A549 (cell line): ENCODE measurements around the gene MED16. TPM values are rescaled to one million over a fixed set of nuclear protein-coding genes. Genes with fewer than 3 reads are reported as not detected.

Source experiments
- ATAC-seq, 2 experiments: fragments of 200-7000 bp in 1 of 2; fragments of >200 bp in 1 of 2; cut with Nextera tagmentation in 1 of 2; cut with Tn5 transposase in 1 of 2; 3 replicates each; pipeline versions ENCODE4 v1.8.0 to v1.9.1; 2018 to 2020; ENCODE audit warnings: mild to moderate bottlenecking in 1 of 2, moderate library complexity in 1 of 2
- CTCF ChIA-PET: fragments of 300-600 bp; sonication (Branson Sonifier 250); formaldehyde crosslinking; extraction: SDS; loops from one replicate; lab custom pipeline; 2021; ENCODE audit warnings: antibody characterized with exemption, inconsistent platforms; lab: Yijun Ruan, JAX
- POLR2A ChIA-PET: fragments of 350-600 bp; formaldehyde crosslinking; extraction: SDS; loops from one replicate; lab custom pipeline; 2021; ENCODE audit warnings: antibody characterized with exemption, inconsistent platforms; lab: Yijun Ruan, JAX
- DNase-seq, 2 experiments: peaks; one replicate each; pipeline versions ENCODE4 v3.0.0 to v3.0.0-alpha.2; 2011 to 2016; ENCODE audit warnings: low read depth in 1 of 2, low spot score in 1 of 2
- FAIRE-seq: peaks from 2 replicates; lab custom pipeline; 2011; peaks lifted over from hg19 to GRCh38; lab: Jason Lieb, UNC
- H3K27ac ChIP-seq, 2 experiments: fragments of >200 bp; sonication (Bioruptor Twin); formaldehyde crosslinking; 3 replicates each; pipeline ENCODE4 v1.5.1; 2016 to 2017
- H3K4me1 ChIP-seq: fragments of >200 bp; sonication (Bioruptor Twin); formaldehyde crosslinking; 3 replicates; pipeline ENCODE4 v1.6.1; 2016
- H3K4me2 ChIP-seq: fragments of >200 bp; sonication (Bioruptor Twin); formaldehyde crosslinking; 3 replicates; pipeline ENCODE4 v1.6.1; 2016
- H3K4me3 ChIP-seq: fragments of >200 bp; sonication (Bioruptor Twin); formaldehyde crosslinking; 3 replicates; pipeline ENCODE4 v1.5.1; 2016
- H3K9me3 ChIP-seq: fragments of >200 bp; sonication (Bioruptor Twin); formaldehyde crosslinking; 3 replicates; pipeline ENCODE4 v1.6.1; 2016
- CEBPB ChIP-seq, 2 experiments: fragments of >200 bp in 1 of 2; sonication (Bioruptor Twin) in 1 of 2; formaldehyde crosslinking in 1 of 2; IDR thresholded peaks; 2 replicates each; pipeline ENCODE4 v1.6.1; 2012 to 2016
- CHD4 ChIP-seq: fragments of 200-600 bp; sonication (generic); IDR thresholded peaks from 2 replicates; pipeline ENCODE4 v1.6.1; 2016; ENCODE audit warnings: antibody characterized with exemption, mild to moderate bottlenecking, borderline replicate concordance
- EHF ChIP-seq: fragments of 250-450 bp; sonication (Bioruptor Pico); IDR thresholded peaks from 2 replicates; pipeline ENCODE4 v1.5.0; 2020; ENCODE audit warnings: mild to moderate bottlenecking
- EHMT2 ChIP-seq: fragments of 200-600 bp; sonication (generic); IDR thresholded peaks from 2 replicates; pipeline ENCODE4 v1.6.1; 2016; ENCODE audit warnings: antibody characterized with exemption, low read depth, mild to moderate bottlenecking, moderate library complexity
- ESRRA ChIP-seq: fragments of 150-350 bp; IDR thresholded peaks from 2 replicates; pipeline ENCODE4 v1.6.1; 2014; ENCODE audit warnings: mild to moderate bottlenecking, low read length, borderline replicate concordance
- FOXS1 ChIP-seq: fragments of 250-450 bp; sonication (Bioruptor Pico); IDR thresholded peaks from 2 replicates; pipeline ENCODE4 v1.5.0; 2020; ENCODE audit warnings: mild to moderate bottlenecking, moderate library complexity
- HEYL ChIP-seq: fragments of 250-450 bp; sonication (Bioruptor Pico); IDR thresholded peaks from 2 replicates; pipeline ENCODE4 v1.8.0; 2021; ENCODE audit warnings: mild to moderate bottlenecking, moderate library complexity
- JUN ChIP-seq, 2 experiments: fragments of >200 bp; sonication (Bioruptor Twin); formaldehyde crosslinking; IDR thresholded peaks; 2 replicates in 1 of 2; 3 replicates in 1 of 2; pipeline ENCODE4 v1.6.1; 2016 to 2017
- MAFK ChIP-seq: fragments of 450-650 bp; IDR thresholded peaks from 2 replicates; pipeline ENCODE4 v1.6.1; 2014; ENCODE audit not compliant: partially characterized antibody
- NR3C1 ChIP-seq: fragments of >200 bp; sonication (Bioruptor Twin); formaldehyde crosslinking; IDR thresholded peaks from 3 replicates; pipeline ENCODE4 v1.6.1; 2017
- PHF8 ChIP-seq: fragments of 200-600 bp; sonication (generic); IDR thresholded peaks from 2 replicates; pipeline ENCODE4 v1.6.1; 2016; ENCODE audit warnings: low read depth, mild to moderate bottlenecking, antibody characterized with exemption, moderate library complexity, borderline replicate concordance
- RAD21 ChIP-seq, 2 experiments: fragments of >200 bp in 1 of 2; sonication (Bioruptor Twin) in 1 of 2; formaldehyde crosslinking in 1 of 2; IDR thresholded peaks in 1 of 2; conservative IDR thresholded peaks in 1 of 2; 2 replicates in 1 of 2; 3 replicates in 1 of 2; pipeline ENCODE4 v1.6.1; 2012 to 2018; ENCODE audit warnings: inconsistent platforms in 1 of 2
- RCOR1 ChIP-seq: fragments of 150-350 bp; IDR thresholded peaks from 2 replicates; pipeline ENCODE4 v1.6.1; 2014; ENCODE audit warnings: antibody characterized with exemption, low read length, low read depth
- RNF2 ChIP-seq: fragments of 200-600 bp; sonication (generic); IDR thresholded peaks from 2 replicates; pipeline ENCODE4 v1.6.1; 2016; ENCODE audit warnings: low read depth, mild to moderate bottlenecking, antibody characterized with exemption, moderate library complexity, borderline replicate concordance
- SMC3 ChIP-seq: fragments of >200 bp; sonication (Bioruptor Twin); formaldehyde crosslinking; IDR thresholded peaks from 3 replicates; pipeline ENCODE4 v1.6.1; 2018; ENCODE audit warnings: inconsistent platforms
- TFCP2L1 ChIP-seq: fragments of 250-450 bp; sonication (Bioruptor Pico); IDR thresholded peaks from 2 replicates; pipeline ENCODE4 v1.5.0; 2021; ENCODE audit warnings: mild to moderate bottlenecking
- TP53 ChIP-seq: fragments of 250-450 bp; sonication (Bioruptor Pico); IDR thresholded peaks from 2 replicates; pipeline ENCODE4 v1.5.0; 2021; ENCODE audit warnings: mild to moderate bottlenecking, moderate library complexity
- ZC3H11A ChIP-seq: fragments of 450-650 bp; IDR thresholded peaks from 2 replicates; pipeline ENCODE4 v1.6.1; 2014; ENCODE audit warnings: antibody characterized with exemption, mild to moderate bottlenecking
- ZFP36 ChIP-seq: fragments of 450-650 bp; IDR thresholded peaks from 2 replicates; pipeline ENCODE4 v1.6.1; 2014; ENCODE audit warnings: borderline replicate concordance; ENCODE audit not compliant: partially characterized antibody
- ZNF302 ChIP-seq: fragments of 250-450 bp; sonication (Bioruptor Pico); IDR thresholded peaks from 2 replicates; pipeline ENCODE4 v1.9.0; 2021; ENCODE audit warnings: inconsistent platforms, mild to moderate bottlenecking, moderate library complexity
- ZSCAN20 ChIP-seq: fragments of 250-450 bp; sonication (Bioruptor Pico); IDR thresholded peaks from 2 replicates; pipeline ENCODE4 v1.8.0; 2022; ENCODE audit warnings: mild to moderate bottlenecking, moderate library complexity
- WGBS: methylation state at CpG from one replicate; pipeline ENCODE4 v1.1.6; 2017; ENCODE audit errors: missing lambda C conversion rate; 5-methylcytosine and 5-hydroxymethylcytosine counted together
- polyA plus RNA-seq, 4 experiments: library from polyadenylated mRNA; depleted of rRNA in 3 of 4; stranded (reverse); fragments of >200 nt; fragmentation: RNase III in 1 of 4; extraction: RNeasy Plus Mini Kit Qiagen cat#74134 plus additional on column Dnase treatment in 1 of 4; gene quantifications; 2 replicates in 3 of 4; 3 replicates in 1 of 4; pipeline ENCODE4 v1.2.3, GENCODE V29; 2011 to 2017
- TF ChIP-seq, protein P1 (sequence below): fragments of 200-600 bp; sonication (generic); IDR thresholded peaks from 2 replicates; pipeline ENCODE4 v1.6.1; 2016; ENCODE audit warnings: antibody characterized with exemption, mild to moderate bottlenecking, moderate library complexity
- TF ChIP-seq, protein P2 (sequence below): IDR thresholded peaks from 2 replicates; pipeline ENCODE4 v1.6.1; 2012; ENCODE audit warnings: low read depth, borderline replicate concordance
- TF ChIP-seq, protein P3 (sequence below): fragments of 150-350 bp; IDR thresholded peaks from 2 replicates; pipeline ENCODE4 v1.6.1; 2014; ENCODE audit warnings: low read depth, mild to moderate bottlenecking, low read length
- TF ChIP-seq, protein P4 (sequence below): IDR thresholded peaks from 2 replicates; pipeline ENCODE4 v1.6.1; 2012

Gene MED16
- polyA plus RNA-seq, 2 of the 4 experiments (the other 2 are of a cell fraction) = 8.0 to 12.7 TPM

DNA sequence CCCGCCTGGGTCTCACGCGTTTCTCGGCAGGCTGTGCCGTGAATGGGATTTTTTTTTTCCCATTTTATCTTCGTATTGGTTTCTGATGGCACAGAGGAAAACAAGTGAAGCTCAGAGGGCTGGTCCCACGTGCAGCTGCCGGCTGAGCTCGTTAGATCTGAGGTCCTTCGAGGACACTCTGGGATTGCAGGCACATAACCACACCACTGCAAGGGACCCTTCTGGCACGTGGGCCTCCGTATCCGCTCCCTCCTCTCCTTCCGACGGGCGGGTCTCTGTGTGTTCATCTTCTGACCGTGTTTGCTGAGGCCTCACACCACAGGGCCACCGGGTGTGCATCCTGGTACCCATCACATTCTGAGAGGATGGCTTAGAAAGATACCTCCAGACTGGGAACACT lies 16.9 kb downstream of the MED16 start:
- Histone ChIP-seq H3K4me3 (no peak overlapping the region), H3K9me3 (no peaks in the 10 kb centered on the region), H3K4me1 (peaks cover 20% of the 10 kb centered on the region), H3K4me2 (no peak overlapping the region), H3K27ac (no peak overlapping the region)
- TF ChIP-seq SMC3 = no peak
- no peak for TF ChIP-seq HEYL (CRISPR knock-in tag)
- TF ChIP-seq RAD21 (conservative IDR thresholded peaks at IDR 0.05 in 1 of 2, IDR thresholded peaks at IDR 0.05 in 1 of 2) = no peak
- TF ChIP-seq RCOR1 = no peak
- no peak for TF ChIP-seq ZFP36
- TF ChIP-seq NR3C1 = no peak
- TF ChIP-seq ESRRA = no peak
- TF ChIP-seq, protein P1, sequence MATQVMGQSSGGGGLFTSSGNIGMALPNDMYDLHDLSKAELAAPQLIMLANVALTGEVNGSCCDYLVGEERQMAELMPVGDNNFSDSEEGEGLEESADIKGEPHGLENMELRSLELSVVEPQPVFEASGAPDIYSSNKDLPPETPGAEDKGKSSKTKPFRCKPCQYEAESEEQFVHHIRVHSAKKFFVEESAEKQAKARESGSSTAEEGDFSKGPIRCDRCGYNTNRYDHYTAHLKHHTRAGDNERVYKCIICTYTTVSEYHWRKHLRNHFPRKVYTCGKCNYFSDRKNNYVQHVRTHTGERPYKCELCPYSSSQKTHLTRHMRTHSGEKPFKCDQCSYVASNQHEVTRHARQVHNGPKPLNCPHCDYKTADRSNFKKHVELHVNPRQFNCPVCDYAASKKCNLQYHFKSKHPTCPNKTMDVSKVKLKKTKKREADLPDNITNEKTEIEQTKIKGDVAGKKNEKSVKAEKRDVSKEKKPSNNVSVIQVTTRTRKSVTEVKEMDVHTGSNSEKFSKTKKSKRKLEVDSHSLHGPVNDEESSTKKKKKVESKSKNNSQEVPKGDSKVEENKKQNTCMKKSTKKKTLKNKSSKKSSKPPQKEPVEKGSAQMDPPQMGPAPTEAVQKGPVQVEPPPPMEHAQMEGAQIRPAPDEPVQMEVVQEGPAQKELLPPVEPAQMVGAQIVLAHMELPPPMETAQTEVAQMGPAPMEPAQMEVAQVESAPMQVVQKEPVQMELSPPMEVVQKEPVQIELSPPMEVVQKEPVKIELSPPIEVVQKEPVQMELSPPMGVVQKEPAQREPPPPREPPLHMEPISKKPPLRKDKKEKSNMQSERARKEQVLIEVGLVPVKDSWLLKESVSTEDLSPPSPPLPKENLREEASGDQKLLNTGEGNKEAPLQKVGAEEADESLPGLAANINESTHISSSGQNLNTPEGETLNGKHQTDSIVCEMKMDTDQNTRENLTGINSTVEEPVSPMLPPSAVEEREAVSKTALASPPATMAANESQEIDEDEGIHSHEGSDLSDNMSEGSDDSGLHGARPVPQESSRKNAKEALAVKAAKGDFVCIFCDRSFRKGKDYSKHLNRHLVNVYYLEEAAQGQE = no peak
- TF ChIP-seq, protein P2, sequence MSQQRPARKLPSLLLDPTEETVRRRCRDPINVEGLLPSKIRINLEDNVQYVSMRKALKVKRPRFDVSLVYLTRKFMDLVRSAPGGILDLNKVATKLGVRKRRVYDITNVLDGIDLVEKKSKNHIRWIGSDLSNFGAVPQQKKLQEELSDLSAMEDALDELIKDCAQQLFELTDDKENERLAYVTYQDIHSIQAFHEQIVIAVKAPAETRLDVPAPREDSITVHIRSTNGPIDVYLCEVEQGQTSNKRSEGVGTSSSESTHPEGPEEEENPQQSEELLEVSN = no peak
- no peak for TF ChIP-seq MAFK
- no peak for TF ChIP-seq JUN (IDR thresholded peaks at IDR 0.05)
- no peak for ATAC-seq
- DNase-seq = no peak
- no peak for FAIRE-seq
- WGBS = 69% methylated on average over 14 of the region's 18 CpGs
- ChIA-PET POLR2A (no interaction called here), CTCF (interaction anchor here (1.6 kb wide), 1 partner anchor 20 kb away, joined by 3 read pairs; no protein-coding TSS in a partner anchor)

DNA sequence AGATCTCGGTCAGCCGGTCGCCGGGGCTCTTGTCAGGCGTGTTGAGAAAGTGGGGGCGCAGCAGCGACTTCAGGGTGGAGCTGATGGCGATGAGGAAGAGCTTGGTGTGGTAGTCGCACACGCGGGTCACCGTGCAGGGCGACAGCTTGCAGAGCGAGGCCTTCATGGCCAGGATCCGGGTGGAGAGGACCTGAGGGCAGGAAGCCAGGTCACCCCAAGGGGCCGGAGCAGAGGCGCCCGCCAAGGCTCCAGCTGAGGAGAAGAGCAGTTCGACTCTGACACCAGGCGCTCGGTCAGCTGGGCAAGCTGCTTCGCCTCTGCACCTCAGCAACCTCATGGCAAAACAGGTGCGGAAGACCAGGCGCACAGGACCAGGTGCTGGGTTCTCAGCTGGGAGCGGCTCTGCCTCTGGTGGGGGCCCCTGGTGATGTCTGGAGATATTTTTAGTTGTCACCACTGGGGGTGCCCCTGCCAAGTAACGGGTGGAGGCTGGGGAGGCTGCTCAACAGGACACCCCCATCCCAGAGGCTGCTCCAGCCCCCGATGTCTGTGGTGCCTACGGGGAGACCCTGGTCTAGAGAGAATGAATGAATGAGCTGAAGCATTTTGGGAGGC lies 17.6 kb downstream of the MED16 start:
- H3K27ac ChIP-seq = no peak overlapping the region
- ChIA-PET POLR2A (no interaction called here), CTCF (interaction anchor here (0.5 to 1.0 kb wide), 2 partner anchors 11 to 104 kb away, joined by 3 to 4 read pairs; no protein-coding TSS in a partner anchor)
- WGBS = 95% methylated on average over 20 of the region's 28 CpGs
- DNase-seq (no peak), FAIRE-seq (no peak), ATAC-seq (no peak)
- H3K4me2 ChIP-seq = no peak overlapping the region
- TF ChIP-seq TP53 (CRISPR knock-in tag) = no peak
- TF ChIP-seq, protein P2 = no peak
- no peak for TF ChIP-seq PHF8
- no peak for TF ChIP-seq ZC3H11A
- TF ChIP-seq CHD4 = no peak
- no peak for TF ChIP-seq FOXS1 (CRISPR knock-in tag)
- TF ChIP-seq CEBPB (IDR thresholded peaks at IDR 0.05) = no peak
- no peak for TF ChIP-seq TFCP2L1 (CRISPR knock-in tag)
- no peak for TF ChIP-seq JUN (IDR thresholded peaks at IDR 0.05)
- TF ChIP-seq, protein P3, sequence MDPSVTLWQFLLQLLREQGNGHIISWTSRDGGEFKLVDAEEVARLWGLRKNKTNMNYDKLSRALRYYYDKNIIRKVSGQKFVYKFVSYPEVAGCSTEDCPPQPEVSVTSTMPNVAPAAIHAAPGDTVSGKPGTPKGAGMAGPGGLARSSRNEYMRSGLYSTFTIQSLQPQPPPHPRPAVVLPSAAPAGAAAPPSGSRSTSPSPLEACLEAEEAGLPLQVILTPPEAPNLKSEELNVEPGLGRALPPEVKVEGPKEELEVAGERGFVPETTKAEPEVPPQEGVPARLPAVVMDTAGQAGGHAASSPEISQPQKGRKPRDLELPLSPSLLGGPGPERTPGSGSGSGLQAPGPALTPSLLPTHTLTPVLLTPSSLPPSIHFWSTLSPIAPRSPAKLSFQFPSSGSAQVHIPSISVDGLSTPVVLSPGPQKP = no peak
- no peak for TF ChIP-seq EHF (CRISPR knock-in tag)
- no peak for TF ChIP-seq EHMT2
- TF ChIP-seq, protein P4, sequence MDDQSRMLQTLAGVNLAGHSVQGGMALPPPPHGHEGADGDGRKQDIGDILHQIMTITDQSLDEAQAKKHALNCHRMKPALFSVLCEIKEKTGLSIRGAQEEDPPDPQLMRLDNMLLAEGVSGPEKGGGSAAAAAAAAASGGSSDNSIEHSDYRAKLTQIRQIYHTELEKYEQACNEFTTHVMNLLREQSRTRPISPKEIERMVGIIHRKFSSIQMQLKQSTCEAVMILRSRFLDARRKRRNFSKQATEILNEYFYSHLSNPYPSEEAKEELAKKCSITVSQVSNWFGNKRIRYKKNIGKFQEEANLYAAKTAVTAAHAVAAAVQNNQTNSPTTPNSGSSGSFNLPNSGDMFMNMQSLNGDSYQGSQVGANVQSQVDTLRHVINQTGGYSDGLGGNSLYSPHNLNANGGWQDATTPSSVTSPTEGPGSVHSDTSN = no peak
- no peak for TF ChIP-seq RNF2
- TF ChIP-seq ZSCAN20 (CRISPR knock-in tag) = no peak
- no peak for TF ChIP-seq ZNF302 (CRISPR knock-in tag)
- H3K4me1 ChIP-seq = peaks cover 27% of the 10 kb centered on the region
- H3K9me3 ChIP-seq = no peaks in the 10 kb centered on the region
- no peak overlapping the region for H3K4me3 ChIP-seq
